NB4 (cell line): ENCODE data around the gene BIRC3.

ENCODE experiments used
- DNase-seq: peaks from one replicate; pipeline ENCODE4 v3.0.0; 2010; ENCODE audit warnings: low read depth
- H3K4me3 ChIP-seq: one replicate; pipeline ENCODE4 v1.5.1; 2011; ENCODE audit warnings: mild to moderate bottlenecking, low read depth, low read length, moderate library complexity
- MAX ChIP-seq: IDR thresholded peaks from 2 replicates; pipeline ENCODE4 v1.6.1; 2011; ENCODE audit warnings: low read depth, low read length
- MYC ChIP-seq: IDR thresholded peaks from 2 replicates; pipeline ENCODE4 v1.6.1; 2011; ENCODE audit warnings: low read depth, low read length
- POLR2A ChIP-seq: IDR thresholded peaks from 2 replicates; pipeline ENCODE4 v1.6.1; 2011; ENCODE audit warnings: mild to moderate bottlenecking; ENCODE audit not compliant: insufficient read length; ENCODE audit errors: extremely low read depth
- TF ChIP-seq, protein P1 (sequence below): IDR thresholded peaks from one replicate; pipeline ENCODE4 v1.5.1; 2012; ENCODE audit warnings: low read depth, low read length

Gene BIRC3

GRCh38 chr11:102283116-102283485, 34.2 kb upstream of the BIRC3 start:
- DNase-seq = no peak
- no peak overlapping the region for H3K4me3 ChIP-seq
- TF ChIP-seq MAX (no peak), MYC (no peak), POLR2A (no peak)
- TF ChIP-seq, protein P1, sequence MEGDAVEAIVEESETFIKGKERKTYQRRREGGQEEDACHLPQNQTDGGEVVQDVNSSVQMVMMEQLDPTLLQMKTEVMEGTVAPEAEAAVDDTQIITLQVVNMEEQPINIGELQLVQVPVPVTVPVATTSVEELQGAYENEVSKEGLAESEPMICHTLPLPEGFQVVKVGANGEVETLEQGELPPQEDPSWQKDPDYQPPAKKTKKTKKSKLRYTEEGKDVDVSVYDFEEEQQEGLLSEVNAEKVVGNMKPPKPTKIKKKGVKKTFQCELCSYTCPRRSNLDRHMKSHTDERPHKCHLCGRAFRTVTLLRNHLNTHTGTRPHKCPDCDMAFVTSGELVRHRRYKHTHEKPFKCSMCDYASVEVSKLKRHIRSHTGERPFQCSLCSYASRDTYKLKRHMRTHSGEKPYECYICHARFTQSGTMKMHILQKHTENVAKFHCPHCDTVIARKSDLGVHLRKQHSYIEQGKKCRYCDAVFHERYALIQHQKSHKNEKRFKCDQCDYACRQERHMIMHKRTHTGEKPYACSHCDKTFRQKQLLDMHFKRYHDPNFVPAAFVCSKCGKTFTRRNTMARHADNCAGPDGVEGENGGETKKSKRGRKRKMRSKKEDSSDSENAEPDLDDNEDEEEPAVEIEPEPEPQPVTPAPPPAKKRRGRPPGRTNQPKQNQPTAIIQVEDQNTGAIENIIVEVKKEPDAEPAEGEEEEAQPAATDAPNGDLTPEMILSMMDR = no peak

DNA sequence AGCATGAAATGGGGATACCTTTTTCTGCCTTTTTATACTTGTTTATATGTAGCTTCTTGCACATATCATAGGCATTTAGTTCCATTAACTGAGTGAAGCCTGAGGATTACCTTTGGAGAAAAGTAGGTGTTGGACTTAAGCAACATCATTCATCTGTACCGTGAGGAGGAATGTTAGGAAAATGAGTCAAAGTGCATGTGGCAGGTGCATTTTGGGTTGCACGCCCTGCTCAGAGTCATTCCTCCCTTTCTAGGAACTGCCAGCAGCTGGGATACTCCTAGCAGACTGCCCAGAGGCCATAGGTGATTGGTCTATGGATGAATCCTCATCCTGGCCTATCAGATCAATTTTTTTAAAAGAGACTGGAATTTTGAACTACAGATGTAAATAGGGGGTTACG, 33.3 kb upstream of the BIRC3 start:
- H3K4me3 ChIP-seq = no peak overlapping the region
- no peak for DNase-seq
- TF ChIP-seq MYC (no peak), MAX (no peak), POLR2A (no peak)
- TF ChIP-seq, protein P1 = no peak

DNA sequence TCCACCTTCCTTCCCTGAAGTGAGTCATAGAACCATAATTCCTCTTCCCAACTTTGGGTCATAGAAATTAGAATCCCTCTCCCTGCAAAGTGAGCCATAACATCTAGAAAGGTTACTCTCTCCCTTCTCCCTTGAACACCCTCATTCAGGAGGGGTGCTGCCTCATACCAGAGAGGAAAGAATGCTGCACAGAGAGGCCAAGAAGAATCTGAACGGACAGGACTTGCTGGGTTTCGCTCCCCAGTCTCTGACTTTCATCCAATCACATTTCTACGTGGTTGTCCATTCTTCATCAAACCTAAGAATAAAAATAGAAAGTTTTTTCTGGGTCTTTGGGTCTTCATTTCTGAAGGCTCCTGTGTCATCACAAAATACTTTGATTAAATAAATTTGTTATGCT, 31.0 kb upstream of the BIRC3 start:
- no peak for DNase-seq

DNA sequence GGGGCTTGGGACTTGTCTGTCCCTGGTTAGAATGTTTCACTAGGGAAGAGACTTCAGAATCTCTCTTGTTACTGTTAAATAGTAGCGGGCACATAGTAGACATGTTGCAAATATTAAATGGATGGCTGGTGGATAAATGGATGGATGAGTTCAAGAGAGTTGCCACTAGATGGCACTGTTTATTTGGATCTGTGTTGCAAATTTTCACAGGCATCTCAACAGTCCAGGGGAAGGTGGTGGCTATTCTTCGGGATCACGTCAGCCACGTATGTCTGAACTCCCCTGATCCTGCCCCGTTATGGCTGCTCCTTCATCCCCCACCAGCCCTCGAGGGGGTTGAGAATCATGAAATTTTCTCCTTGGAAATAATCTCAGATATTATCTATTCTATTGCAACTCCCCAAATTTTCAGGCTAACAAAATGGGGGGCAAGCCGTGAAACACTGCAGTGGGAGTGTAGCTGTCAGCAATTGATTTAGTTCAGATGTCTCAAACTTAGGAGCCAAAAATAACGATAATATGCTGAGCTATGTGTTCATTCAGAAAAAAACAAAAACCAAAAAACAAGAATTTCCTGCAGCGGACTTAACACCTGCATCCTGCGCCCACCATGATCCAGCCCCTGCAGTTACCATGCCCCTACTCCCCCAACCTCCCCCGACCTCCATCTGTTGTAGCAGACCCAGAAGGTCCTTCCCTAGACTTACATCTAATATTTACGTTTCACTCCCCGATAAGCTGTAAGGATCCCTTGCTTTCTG, 29.1 kb upstream of the BIRC3 start:
- TF ChIP-seq, protein P1 = peak; percentile 48
- TF ChIP-seq POLR2A = no peak
- DNase-seq = peak; percentile 77
- no peak overlapping the region for H3K4me3 ChIP-seq

More for the DNA sequence above, 31.0 kb upstream of the BIRC3 start:
- H3K4me3 ChIP-seq = no peak overlapping the region
- TF ChIP-seq POLR2A (no peak), MYC (no peak), MAX (no peak)
- TF ChIP-seq, protein P1 = no peak

DNA sequence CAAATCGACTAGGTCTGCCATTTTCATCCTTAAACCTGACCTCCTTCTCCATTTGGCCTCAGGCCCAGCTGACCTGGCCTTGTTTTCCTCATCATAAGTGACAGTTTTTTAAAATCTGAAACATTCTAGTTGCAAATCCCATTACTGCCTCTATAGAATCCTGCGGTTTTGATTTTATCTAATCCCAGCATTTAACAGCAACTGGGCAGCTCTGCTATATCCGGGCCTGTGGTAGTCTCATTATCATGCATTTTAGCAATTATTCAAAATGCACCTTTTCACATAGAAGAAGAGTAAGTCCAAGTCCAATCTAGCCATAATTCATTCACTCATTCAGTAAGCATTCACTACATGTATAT, 28.6 kb upstream of the BIRC3 start:
- no peak for TF ChIP-seq MAX
- no peak for TF ChIP-seq POLR2A
- TF ChIP-seq, protein P1 = no peak
- no peak for TF ChIP-seq MYC
- H3K4me3 ChIP-seq = no peak overlapping the region
- DNase-seq = no peak

GRCh38 chr11:102289592-102289991, 27.7 kb upstream of the BIRC3 start:
- no peak overlapping the region for H3K4me3 ChIP-seq
- no peak for DNase-seq
- TF ChIP-seq POLR2A (no peak), MAX (no peak), MYC (no peak)
- TF ChIP-seq, protein P1 = no peak
